HG03135 (cell line): ENCODE measurements around the gene TATDN3.
"Not testable (repeated sequence)": the region's sequence is repeated elsewhere in the genome, so short reads cannot be mapped to it uniquely, and the experiment has no call there.

Experiments used
- ATAC-seq: cut with Tn5 transposase; IDR thresholded peaks from one replicate; pipeline ENCODE4 v1.9.1; 2021; ENCODE audit warnings: mild to moderate bottlenecking, moderate library complexity; ENCODE audit not compliant: unreplicated experiment

TATDN3 gene

GRCh38 chr1:212775241-212775640, 16.5 kb upstream of the TATDN3 start:
- no peak for ATAC-seq

DNA sequence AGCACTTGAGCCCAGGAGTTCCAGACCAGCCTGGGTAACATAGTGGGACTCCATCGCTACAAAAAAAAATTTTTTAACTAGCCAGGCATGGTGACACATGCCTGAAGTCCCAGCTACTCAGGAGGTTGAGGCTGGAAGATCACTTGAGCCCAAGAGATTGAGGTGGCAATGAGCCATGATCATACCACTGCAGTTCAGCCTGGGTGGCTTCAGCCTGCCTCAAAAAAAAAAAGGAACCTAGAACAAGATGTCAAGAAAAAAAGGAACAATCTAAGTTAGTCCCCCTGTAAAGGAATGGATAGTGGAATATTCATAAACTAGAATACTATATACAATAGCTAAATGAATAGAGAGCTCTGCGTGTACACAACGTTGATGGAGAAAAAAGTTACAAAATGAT, 14.5 kb upstream of the TATDN3 start:
- ATAC-seq, result no peak

- not testable (repeated sequence) for ATAC-seq
Measured at GRCh38 chr1:212779086-212779485, 12.6 kb upstream of the TATDN3 start.

GRCh38 chr1:212780759-212781158, 10.9 kb upstream of the TATDN3 start:
- no peak for ATAC-seq

GRCh38 chr1:212781225-212781624, 10.5 kb upstream of the TATDN3 start:
- ATAC-seq, result no peak

- ATAC-seq, result no peak
Measured at GRCh38 chr1:212782422-212783154, 9.1 kb upstream of the TATDN3 start.

DNA sequence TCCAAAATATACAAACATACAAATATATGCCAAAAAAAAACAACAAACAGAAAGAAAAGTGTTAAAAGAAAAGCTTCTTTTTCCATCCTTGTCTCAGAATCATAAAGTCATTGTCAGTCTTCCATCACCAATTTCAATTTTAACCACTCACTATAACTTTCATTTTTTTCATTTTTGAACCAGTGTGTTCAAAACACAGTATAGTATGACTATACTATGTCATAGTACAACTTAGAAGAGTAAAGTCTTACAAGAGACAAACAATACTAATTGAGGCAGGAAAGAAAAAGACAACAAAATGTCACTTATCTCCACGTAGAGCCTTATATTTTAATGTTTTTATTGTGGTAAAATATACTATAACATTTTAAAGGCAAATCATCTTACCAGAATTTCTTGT, 7.7 kb upstream of the TATDN3 start:
- no peak for ATAC-seq

DNA sequence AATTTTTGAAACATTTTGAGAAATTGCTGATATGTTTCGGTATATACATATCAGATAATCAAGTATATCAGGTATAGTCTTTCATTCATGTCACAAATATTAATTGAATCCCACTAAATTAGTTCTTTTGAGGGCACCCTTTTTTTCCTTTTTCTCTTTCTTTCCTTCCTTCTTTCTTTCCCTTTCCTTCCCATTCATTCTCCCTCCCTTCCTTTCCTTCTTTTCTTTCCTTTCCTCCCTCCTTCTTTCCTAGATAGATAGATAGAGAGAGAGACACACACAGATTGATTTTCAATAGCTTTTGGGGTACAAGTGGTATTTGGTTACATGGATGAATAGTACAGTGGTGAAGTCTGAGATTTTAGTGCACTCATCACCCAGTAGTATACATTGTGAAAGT, 5.8 kb upstream of the TATDN3 start:
- ATAC-seq, result no peak

DNA sequence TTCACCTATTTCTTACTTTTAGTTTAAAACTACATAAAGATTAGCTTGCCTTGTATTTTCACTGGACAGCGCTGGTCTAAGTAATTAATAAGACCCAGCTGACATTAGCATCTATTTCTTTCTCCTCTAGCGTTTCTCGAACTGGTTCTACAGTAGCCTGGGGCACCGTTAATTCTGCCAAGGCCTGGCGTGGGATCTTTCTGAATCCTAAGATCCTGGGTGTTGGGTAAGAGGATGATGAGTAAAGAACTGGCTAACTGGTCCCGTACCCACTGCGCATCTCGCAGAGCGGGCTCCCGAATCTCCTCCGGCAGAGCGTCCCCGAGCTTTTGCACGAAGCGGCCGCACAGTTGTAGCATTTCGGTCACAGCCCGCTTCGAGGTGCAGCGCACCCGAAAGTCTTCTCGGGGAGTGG, 426 bp upstream of the TATDN3 start:
- peak; percentile 33 for ATAC-seq

- no peak for ATAC-seq
Measured at GRCh38 chr1:212792396-212792908, 758 bp downstream of the TATDN3 start.

DNA sequence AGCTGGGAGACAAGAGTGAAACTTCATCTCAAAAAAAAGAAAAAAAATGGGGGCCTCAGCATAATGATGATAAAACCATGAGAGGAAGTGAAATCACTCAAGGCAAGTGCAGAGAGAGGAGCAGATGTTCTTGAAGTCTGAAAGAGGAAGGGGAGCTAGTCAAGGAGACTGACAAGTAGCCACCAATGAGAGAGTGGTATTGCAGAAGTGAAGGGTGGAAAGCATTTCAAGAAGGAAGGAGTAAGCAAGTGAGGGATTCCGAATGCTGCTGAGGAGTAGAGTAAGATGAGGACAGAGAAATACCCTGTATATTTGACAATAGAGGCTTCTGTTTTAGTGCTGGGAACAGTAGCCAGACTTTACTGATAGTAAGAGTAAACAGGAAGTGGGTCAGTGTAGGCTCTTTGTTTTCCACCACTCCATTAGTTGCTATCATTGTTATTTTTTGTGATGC, 2.9 kb downstream of the TATDN3 start:
- peak; percentile 81 for ATAC-seq

DNA sequence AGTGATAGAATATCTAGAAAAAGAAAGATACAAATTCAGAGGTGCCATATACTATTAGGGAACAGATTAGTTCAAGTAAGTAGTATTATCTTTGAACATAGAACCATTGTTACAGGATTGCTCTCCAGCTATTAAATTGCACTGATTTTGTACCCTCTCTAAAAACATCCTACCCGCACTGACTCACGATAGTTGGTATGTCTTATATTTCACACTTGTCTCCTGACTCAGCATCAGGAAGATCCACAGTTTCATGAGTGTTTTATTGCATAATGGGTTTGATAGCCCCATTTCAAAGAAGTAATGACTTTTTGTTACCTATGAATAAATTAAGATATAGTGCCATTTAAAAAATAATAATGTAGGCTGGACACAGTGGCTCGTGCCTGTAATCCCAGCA, 6.0 kb downstream of the TATDN3 start:
- ATAC-seq, result no peak

- no peak for ATAC-seq
Measured at GRCh38 chr1:212805767-212806166, 14.1 kb downstream of the TATDN3 start.

- ATAC-seq, result no peak
Measured at GRCh38 chr1:212814537-212815334, 23.0 kb downstream of the TATDN3 start.

GRCh38 chr1:212816567-212817278, 25.0 kb downstream of the TATDN3 start:
- no peak for ATAC-seq

GRCh38 chr1:212819726-212820125, 28.0 kb downstream of the TATDN3 start:
- no peak for ATAC-seq

DNA sequence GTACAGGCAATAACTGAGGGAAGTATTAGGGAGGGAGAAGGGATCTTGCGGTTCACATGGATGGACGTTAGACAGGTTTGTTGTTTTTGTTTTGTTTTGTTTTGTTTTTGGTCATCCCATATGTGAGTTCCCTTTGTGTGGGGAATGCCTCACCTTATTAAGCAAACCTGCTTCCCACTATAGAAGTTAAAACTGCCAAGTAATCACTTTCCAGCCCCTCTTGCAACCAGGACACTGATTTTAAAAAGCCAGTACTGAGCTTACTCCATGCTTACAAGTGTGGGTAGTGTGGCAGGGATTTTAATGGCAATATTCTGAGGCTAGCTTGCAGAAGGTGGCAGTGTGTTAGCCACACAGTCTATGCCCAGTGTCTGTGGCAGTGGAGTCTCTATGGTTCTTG, 29.3 kb downstream of the TATDN3 start:
- no peak for ATAC-seq

GRCh38 chr1:212822956-212823355, 31.3 kb downstream of the TATDN3 start:
- ATAC-seq, result no peak

GRCh38 chr1:212824201-212824600, 32.5 kb downstream of the TATDN3 start:
- ATAC-seq, result no peak

DNA sequence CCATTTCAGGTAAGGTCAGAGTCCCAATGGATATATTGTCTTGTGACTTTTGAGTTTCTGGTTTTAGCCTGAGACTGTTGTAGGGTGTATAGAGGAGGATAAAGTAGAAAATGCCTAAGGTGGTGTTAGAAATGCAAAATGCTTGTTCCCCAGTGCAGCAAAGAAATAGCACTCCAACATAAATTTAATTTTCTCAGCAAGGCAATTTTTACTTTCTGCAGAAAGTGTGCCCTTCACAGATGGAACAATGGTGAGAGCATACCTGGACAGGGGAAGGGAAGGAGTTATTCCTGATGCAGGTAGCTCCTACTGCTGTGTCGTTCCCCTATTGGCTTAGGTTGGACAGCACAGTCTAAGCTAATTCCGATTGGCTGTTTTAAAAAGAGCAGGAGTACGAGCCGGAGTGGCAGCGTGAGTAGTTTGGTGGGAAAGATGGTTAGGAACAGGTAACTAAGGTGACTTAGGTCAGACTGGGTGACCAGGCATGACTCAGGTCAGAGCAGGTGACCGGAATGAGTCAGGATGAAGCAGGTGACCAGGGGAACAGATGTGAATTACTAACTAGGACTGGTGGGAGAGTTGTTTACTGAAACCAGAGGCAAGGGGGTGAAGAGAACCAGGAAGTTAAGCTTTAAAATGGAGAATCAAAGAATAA, 34.2 kb downstream of the TATDN3 start:
- ATAC-seq, result no peak
